Measurements from ENCODE around the gene MRPS15.

DNA sequence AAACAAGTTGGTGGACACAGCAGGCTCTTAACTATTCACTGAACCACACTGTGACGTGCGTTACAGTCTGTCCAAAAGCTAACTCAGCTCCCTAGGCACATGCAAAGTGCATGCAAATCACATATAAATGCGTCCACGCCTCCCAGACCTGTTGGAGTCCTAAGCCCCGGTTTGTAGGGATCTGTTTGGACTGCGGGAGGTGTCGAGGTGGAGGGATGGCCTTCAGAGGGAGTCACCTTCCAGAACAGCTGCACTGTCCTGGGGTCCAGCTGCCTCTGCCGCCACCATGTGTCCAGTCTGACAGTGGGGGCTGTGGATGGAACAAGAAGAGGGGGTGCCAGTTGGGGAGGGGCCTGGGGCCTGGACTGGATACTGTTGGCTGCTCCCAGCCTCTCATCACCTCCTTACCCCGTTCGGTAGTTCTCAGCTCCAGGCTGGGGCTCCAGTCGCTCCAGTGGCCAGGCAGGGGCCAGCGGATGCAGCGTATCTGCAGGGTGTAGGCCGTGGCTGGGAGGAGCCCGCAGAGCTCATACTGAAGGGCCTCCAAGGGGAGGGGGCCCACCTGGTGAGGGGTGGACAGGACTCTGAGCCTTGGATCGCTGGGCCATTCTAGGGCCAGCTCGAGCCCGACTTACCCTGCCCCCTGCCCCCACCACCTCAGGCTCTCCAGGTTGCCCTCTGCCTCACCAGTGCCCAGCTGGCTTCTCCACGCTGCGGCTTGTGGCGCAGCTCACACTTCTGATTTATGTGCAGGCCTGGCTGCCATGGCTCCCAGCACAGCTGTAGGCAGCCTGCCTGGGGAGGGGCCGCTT is 7.9 kb upstream of the MRPS15 start:
- no peak for TF ChIP-seq POLR2A (IDR thresholded peaks at IDR 0.05; ENCODE audit: low read depth, low read length)
- TF ChIP-seq POLR2AphosphoS5 (IDR thresholded peaks at IDR 0.05; ENCODE audit: low read depth, low read length), result no peak
- no peak for TF ChIP-seq TAF1 (IDR thresholded peaks at IDR 0.05; ENCODE audit: borderline replicate concordance, low read depth, low read length)
